NCI-H526 (cell line): ENCODE data around the gene PPP6C.
"Not testable (repeated sequence)": the region's sequence is repeated elsewhere in the genome, so short reads cannot be mapped to it uniquely, and the experiment has no call there.

ENCODE experiments used
- DNase-seq, 2 experiments: peaks; one replicate each; lab custom pipeline; 2025; lab: John Stamatoyannopoulos, UW

Gene PPP6C

GRCh38 chr9:125189361-125190289, at the start of gene PPP6C:
Gene PPP6C (minus strand): TSS chr9:125189803. CDS start chr9:125189718, 85 bp downstream.
- DNase-seq: peak; percentile 81 to 92

GRCh38 chr9:125238915-125239446, 49.4 kb upstream of the PPP6C start:
- no peak for DNase-seq

GRCh38 chr9:125238127-125238914, 48.7 kb upstream of the PPP6C start:
- DNase-seq: no peak

- not testable (repeated sequence) for DNase-seq
These were observed 47.0 kb upstream of the PPP6C start for GRCh38 chr9:125236520-125237159.

GRCh38 chr9:125235804-125236519, 46.4 kb upstream of the PPP6C start:
- no peak for DNase-seq

GRCh38 chr9:125234099-125234498, 44.5 kb upstream of the PPP6C start:
- not testable (repeated sequence) for DNase-seq

GRCh38 chr9:125233678-125234077, 44.1 kb upstream of the PPP6C start:
- no peak for DNase-seq

GRCh38 chr9:125227761-125228160, 38.2 kb upstream of the PPP6C start:
- DNase-seq: no peak

GRCh38 chr9:125224858-125225257, 35.3 kb upstream of the PPP6C start:
- DNase-seq: not testable (repeated sequence)

GRCh38 chr9:125218621-125219020, 29.0 kb upstream of the PPP6C start:
- DNase-seq: no peak

GRCh38 chr9:125214186-125214585, 24.6 kb upstream of the PPP6C start:
- DNase-seq: no peak

GRCh38 chr9:125204477-125204876, 14.9 kb upstream of the PPP6C start:
- DNase-seq: no peak

- DNase-seq: no peak
These were observed 13.4 kb upstream of the PPP6C start for GRCh38 chr9:125202846-125203618.

GRCh38 chr9:125200216-125201047, 10.8 kb upstream of the PPP6C start, which contains the start of gene RABEPK:
Gene RABEPK (plus strand): TSS chr9:125200542. CDS start chr9:125203014, 2,472 bp downstream.
- DNase-seq: peak; percentile 58 to 90

- not testable (repeated sequence) for DNase-seq
These were observed 6.0 kb upstream of the PPP6C start for GRCh38 chr9:125195591-125195990.

- not testable (repeated sequence) for DNase-seq
These were observed 4.9 kb upstream of the PPP6C start for GRCh38 chr9:125194466-125194865.

- no peak for DNase-seq
These were observed 778 bp upstream of the PPP6C start for GRCh38 chr9:125190361-125190801.

- peak in 1 of 2 experiments; percentile 22 for DNase-seq
These were observed 617 bp downstream of the PPP6C start for GRCh38 chr9:125189011-125189360.

- DNase-seq: no peak
These were observed 6.0 kb downstream of the PPP6C start for GRCh38 chr9:125183561-125183960.
